Measurements from ENCODE around the gene ATP13A5. TPM values are rescaled to one million over a fixed set of nuclear protein-coding genes. Genes with fewer than 3 reads are reported as not detected.

ATP13A5 gene
- total RNA-seq, 2 experiments from 2014 or later, result not detected

- H3K9me3 ChIP-seq (ENCODE audit: low read length), result no peaks in the 10 kb centered on the region
- H3K4me2 ChIP-seq (ENCODE audit: low read length), result no peak overlapping the region
- intact Hi-C loops (cut with micrococcal nuclease; ENCODE audit: unreplicated experiment), result no loop called here
- DNase-seq (ENCODE audit: low spot score), result no peak
- POLR2A ChIA-PET, result no interaction called here
- CTCF ChIA-PET (ENCODE audit: unreplicated experiment), result no interaction called here
- no peak overlapping the region for H3K4me3 ChIP-seq (ENCODE audit: low read depth, low read length, poor library complexity, severe bottlenecking)
- H4K20me1 ChIP-seq (ENCODE audit: insufficient read depth, low read length), result no peaks in the 10 kb centered on the region
- TF ChIP-seq CTCF (conservative IDR thresholded peaks at IDR 0.05; ENCODE audit: low read length) (no peak), EZH2phosphoT487 (IDR thresholded peaks at IDR 0.05; ENCODE audit: borderline replicate concordance, low read depth, low read length) (no peak)
- no peaks in the 10 kb centered on the region for H3K4me1 ChIP-seq (ENCODE audit: insufficient read depth, low read length, poor library complexity, severe bottlenecking)
- no peak overlapping the region for H2AFZ ChIP-seq (ENCODE audit: low read length)
- no peak overlapping the region for H3K27ac ChIP-seq (ENCODE audit: low read depth, low read length, poor library complexity, severe bottlenecking)
- H3K36me3 ChIP-seq (ENCODE audit: insufficient read depth, low read length), result no peaks in the 10 kb centered on the region
- H3K79me2 ChIP-seq (ENCODE audit: insufficient read depth, low read depth, low read length), result no peaks in the 10 kb centered on the region
- no TSS peak for BruUV-seq (replicated peaks)
- no peaks in the 10 kb centered on the region for H3K9me2 ChIP-seq (ENCODE audit: insufficient read depth, low read length)
These were observed 150.3 kb downstream of the ATP13A5 start for GRCh38 chr3:193228206-193228605.

DNA sequence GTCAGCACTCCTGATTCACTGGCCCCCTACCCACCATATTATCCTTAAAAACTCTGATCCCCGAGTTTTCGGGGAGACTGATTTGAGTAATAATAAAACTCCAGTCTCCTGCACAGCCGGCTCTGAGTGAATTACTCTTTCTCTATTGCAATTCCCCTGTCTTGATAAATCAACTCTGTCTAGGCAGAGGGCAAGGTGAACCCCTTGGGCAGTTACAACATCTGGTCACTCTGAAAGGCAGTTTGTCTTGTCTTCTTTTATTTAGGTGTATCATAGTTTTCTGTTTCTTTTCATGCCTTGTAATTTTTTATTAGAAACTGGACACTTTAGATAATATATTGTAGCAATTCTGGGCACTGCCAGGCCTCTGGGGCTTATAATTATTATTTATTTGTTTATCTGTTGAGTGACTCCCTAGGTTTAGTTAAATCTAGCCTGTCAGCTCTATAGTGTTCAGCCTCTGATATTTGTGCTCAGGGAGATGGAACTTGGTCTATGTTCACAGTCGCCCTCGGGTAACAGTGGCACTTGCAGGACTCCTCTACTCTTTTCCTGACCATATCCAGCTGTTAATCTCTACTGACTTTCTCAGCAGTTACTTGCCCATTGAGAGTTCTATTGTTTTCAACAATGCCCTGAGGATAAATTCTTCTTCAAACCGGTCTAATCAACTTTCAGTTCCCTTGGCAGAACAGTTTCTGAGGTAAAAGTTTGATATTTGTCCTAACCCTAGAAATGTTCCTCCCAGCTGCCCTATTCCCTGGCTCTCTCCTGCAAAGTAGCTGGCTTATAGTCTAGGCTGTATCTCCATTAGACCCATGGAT is 153.0 kb downstream of the ATP13A5 start:
- Histone ChIP-seq H3K79me2 (ENCODE audit: insufficient read depth, low read depth, low read length) (no peaks in the 10 kb centered on the region), H3K9me2 (ENCODE audit: insufficient read depth, low read length) (no peaks in the 10 kb centered on the region), H3K27ac (ENCODE audit: low read depth, low read length, poor library complexity, severe bottlenecking) (no peak overlapping the region), H3K4me1 (ENCODE audit: insufficient read depth, low read length, poor library complexity, severe bottlenecking) (no peaks in the 10 kb centered on the region), H2AFZ (ENCODE audit: low read length) (no peak overlapping the region), H3K4me3 (ENCODE audit: low read depth, low read length, poor library complexity, severe bottlenecking) (no peak overlapping the region), H4K20me1 (ENCODE audit: insufficient read depth, low read length) (no peaks in the 10 kb centered on the region), H3K9me3 (ENCODE audit: low read length) (no peaks in the 10 kb centered on the region), H3K36me3 (ENCODE audit: insufficient read depth, low read length) (no peaks in the 10 kb centered on the region), H3K4me2 (ENCODE audit: low read length) (no peak overlapping the region)
- BruUV-seq (replicated peaks), result no TSS peak
- CTCF ChIA-PET (ENCODE audit: unreplicated experiment), result no interaction called here
- TF ChIP-seq CTCF (conservative IDR thresholded peaks at IDR 0.05; ENCODE audit: low read length), result no peak
- no peak for TF ChIP-seq EZH2phosphoT487 (IDR thresholded peaks at IDR 0.05; ENCODE audit: borderline replicate concordance, low read depth, low read length)
- no peak for DNase-seq (ENCODE audit: low spot score)
- POLR2A ChIA-PET, result no interaction called here
- intact Hi-C loops (cut with micrococcal nuclease; ENCODE audit: unreplicated experiment), result no loop called here

Other genes starting within 250 kb of the ATP13A5 start
- not detected in 2 replicates for gene PLAAT1, start 137.5 kb downstream of the ATP13A5 start, total RNA-seq (2014; rRNA removed; shearing (Covaris generic))
- not detected in 2 replicates for gene PLAAT1, start 137.5 kb downstream of the ATP13A5 start, total RNA-seq (2022)
- 0.44 and 0.51 TPM in 2 replicates for gene ATP13A4, start 176.1 kb upstream of the ATP13A5 start, total RNA-seq (2014; rRNA removed; shearing (Covaris generic))
- 0.70 and 2.5 TPM in 2 replicates for gene ATP13A4, start 176.1 kb upstream of the ATP13A5 start, total RNA-seq (2022)
- 43.2 and 50.5 TPM in 2 replicates for gene OPA1, start 214.5 kb upstream of the ATP13A5 start, total RNA-seq (2014; rRNA removed; shearing (Covaris generic))
- gene OPA1, start 214.5 kb upstream of the ATP13A5 start, total RNA-seq (2022), result 57.3 and 60.1 TPM in 2 replicates